GM04504 (cell line): Measurements from ENCODE around the gene GJB4.
"Not testable (repeated sequence)": the region's sequence is repeated elsewhere in the genome, so short reads cannot be mapped to it uniquely, and the experiment has no call there.

Experiments
- DNase-seq: peaks from one replicate; pipeline ENCODE4 v3.0.0-alpha.2; 2012; ENCODE audit warnings: low read depth

GJB4 gene

DNA sequence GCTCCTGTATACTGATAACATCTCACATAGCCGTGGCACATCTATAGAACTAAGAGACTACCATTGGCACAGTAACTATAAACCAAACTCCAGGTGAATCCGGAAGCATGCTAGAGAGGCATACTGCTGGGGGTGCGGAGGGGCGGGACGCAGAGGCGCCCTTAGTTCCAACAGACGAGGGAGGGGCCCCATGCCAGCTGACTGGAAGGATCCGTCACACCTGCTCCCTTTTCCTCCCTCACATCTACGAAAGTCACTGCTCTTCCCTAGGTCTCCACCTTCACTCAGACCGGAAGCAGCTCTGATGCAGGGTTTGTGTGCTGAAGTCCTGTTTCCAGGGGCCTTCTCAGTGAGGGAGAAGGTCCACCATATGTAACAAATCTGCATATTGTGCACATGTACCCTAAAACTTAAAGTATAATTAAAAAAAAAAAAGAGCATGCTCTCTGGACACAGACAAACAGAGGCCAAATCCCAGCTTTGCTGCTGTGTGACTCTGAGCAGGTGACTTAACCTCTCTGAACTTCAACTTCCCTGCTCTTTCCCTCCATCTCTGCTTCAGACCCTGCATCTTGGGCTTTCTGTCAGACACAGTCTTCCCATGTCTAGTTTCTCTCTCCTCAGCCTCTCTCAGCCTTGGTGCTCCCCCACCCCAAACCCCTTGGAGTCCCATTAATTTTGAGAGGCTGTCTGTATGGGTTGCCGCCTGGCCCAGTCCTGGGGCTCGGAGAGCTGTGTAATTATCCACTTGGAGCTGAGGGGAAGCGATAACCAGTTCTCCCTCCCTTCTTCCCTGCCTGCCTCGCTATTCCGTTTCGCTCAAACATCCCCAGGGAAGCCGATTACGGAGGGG, 12.5 kb upstream of the GJB4 start:
- DNase-seq, result no peak

DNA sequence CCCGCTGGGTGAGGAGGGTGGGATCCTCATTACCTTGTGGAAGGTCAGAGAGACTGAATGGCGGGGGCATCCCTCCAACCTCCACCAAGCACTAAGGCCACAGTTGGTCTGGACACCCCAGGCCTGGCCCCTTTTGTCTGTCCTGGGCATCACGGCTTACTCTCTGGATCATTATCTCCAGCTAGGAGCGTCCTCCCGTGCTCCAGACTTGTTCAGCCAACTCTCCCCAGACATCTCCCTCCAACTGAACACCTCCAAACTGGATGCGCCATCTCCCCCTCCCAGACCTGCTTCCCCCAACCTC, 11.9 kb upstream of the GJB4 start:
- DNase-seq, result no peak

DNA sequence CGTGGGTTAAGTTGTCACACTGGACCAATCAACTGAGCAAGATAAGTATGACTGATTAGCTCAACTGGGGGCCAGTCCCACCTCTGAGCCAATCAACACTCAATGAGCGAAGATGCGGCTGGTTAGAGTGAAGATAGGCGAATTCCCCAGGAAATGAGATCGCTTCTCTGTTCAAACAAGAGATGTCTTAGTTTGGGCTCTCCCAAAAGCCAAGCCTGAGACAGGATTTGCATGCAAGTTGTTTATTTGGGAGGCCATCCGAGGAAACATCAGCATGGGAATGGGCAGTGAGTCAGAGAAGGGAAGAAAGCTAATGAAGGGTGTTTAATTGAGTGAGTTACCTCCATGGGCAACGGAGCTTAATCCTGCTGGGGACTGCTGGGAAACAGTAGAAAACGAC, 9.5 kb upstream of the GJB4 start:
- no peak for DNase-seq

DNA sequence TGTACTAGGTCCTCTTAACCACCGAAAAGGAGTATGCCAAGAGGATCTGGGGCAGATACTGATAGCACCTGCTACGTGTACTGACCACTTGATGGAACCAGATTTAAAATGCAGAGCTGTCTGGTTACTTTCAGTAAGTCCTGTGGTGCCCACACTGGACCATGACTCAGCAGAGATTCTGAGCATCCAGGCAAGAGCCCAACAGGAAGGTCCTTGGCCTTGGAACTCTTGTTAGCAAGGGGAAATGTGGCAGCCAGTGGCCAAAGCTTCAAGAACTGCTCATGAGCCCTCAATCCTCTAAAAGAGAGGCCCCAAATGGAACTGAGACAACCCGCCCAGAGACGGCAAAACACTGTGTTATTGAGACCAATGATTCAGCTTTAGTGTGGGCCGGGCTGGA, 8.9 kb upstream of the GJB4 start:
- DNase-seq, result no peak

DNA sequence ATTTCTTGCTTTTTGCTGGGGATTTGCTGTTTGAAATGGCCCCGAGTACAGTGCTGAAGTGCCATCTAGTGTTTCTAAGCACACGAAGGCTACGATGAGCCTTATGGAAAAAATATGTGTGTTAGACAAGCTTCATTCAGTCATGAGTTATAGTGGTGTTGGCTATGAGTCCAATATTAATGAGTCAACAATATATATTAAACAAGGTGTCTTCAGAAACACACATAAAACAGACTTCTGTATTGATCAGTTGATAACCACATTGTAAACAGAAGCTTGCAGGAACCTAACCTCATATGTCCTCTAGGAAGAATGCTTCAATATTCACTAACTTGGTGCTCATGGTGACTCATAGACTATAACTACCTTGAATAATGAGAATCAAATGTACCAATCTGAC, 6.4 kb upstream of the GJB4 start:
- no peak for DNase-seq

DNA sequence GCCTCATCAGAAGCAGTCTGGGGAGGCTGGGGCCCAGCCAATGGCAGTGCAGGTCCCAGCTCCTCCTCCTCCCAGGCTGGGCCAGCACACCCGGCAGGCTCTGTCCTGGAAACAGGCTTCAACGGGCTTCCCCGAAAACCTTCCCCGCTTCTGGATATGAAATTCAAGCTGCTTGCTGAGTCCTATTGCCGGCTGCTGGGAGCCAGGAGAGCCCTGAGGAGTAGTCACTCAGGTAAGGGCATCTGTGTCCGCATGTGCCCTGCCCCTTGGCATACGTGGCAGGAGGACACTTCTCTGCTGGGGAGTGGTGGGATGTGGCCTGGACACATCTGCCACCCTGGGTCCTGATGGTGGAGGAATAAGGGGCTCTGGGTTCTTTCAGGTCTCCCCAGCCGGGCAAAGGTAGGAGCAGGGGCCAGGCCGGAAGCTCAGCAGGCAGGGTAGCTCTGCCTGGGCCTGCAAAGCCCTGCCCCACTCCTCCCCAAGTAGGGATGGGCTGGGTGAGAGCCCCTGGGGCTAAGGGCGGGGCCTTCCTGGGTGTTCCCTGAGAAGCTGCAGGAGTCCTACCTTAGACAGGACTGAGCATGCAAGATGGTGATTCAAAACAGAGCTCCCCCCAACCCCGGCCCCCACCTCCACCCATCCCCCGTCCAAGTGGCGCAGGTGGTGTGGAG, 4.4 kb upstream of the GJB4 start, which contains the start of gene GJB5:
Gene GJB5, plus strand, starts transcription at position 84 of the 674 bp plus-strand sequence. CDS start 2,284 bp downstream, outside the sequence.
- DNase-seq, result no peak

DNA sequence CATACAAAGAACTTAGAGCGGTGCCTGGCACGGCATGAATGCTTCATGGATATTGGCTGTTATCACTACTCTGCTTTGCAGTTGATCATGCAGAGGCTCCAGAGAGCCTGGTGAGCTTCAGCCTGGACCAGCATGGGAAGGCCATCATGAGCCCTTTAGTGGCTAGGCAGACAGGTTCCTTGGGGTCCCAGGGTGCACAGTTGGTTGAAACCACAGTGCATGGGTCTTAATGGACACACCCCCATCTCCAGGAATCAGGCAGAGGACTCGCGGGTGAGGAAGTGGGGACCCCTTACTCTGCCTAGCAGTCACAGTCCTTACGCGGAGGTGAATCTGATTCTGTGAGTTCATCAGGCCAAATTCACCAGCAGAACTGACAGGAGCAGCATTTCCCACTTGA, 3.6 kb upstream of the GJB4 start:
- no peak for DNase-seq

DNA sequence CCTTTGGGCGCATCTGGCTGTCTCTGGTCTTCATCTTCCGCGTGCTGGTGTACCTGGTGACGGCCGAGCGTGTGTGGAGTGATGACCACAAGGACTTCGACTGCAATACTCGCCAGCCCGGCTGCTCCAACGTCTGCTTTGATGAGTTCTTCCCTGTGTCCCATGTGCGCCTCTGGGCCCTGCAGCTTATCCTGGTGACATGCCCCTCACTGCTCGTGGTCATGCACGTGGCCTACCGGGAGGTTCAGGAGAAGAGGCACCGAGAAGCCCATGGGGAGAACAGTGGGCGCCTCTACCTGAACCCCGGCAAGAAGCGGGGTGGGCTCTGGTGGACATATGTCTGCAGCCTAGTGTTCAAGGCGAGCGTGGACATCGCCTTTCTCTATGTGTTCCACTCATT, 2.2 kb upstream of the GJB4 start:
- DNase-seq, result no peak

DNA sequence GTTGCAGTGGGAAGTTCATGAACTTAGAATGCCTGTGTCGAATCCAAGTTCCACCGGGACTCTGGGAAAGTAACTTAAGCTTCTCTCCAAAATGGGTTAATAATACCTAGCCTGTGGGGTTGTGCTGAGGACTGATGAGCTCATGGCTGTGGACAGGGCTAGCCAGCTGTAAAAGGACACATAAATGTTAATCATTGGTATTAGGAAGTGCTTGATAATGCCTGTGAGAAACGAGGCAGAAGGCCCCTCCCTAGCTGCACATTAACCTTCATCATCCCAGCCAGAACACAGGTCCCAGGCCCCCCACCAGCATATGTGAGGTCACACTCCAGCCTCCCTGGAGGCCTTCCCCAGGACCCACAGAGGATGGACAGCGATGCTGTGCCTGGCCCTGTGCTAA, 789 bp upstream of the GJB4 start:
- no peak for DNase-seq

DNA sequence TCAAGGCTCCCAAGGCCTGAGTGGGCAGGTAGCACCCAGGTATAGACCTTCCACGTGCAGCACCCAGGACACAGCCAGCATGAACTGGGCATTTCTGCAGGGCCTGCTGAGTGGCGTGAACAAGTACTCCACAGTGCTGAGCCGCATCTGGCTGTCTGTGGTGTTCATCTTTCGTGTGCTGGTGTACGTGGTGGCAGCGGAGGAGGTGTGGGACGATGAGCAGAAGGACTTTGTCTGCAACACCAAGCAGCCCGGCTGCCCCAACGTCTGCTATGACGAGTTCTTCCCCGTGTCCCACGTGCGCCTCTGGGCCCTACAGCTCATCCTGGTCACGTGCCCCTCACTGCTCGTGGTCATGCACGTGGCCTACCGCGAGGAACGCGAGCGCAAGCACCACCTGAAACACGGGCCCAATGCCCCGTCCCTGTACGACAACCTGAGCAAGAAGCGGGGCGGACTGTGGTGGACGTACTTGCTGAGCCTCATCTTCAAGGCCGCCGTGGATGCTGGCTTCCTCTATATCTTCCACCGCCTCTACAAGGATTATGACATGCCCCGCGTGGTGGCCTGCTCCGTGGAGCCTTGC, 1.7 kb downstream of the GJB4 start:
- no peak for DNase-seq

DNA sequence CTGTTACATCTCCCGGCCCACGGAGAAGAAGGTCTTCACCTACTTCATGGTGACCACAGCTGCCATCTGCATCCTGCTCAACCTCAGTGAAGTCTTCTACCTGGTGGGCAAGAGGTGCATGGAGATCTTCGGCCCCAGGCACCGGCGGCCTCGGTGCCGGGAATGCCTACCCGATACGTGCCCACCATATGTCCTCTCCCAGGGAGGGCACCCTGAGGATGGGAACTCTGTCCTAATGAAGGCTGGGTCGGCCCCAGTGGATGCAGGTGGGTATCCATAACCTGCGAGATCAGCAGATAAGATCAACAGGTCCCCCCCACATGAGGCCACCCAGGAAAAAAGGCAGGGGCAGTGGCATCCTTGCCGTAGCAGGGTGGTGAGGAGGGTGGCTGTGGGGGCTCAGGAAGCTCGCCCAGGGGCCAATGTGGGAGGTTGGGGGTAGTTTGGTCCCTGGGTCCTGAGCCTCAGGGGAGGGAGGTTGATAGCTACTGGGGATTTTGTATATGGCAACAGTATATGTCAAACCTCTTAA, 2.3 kb downstream of the GJB4 start:
- no peak for DNase-seq

DNA sequence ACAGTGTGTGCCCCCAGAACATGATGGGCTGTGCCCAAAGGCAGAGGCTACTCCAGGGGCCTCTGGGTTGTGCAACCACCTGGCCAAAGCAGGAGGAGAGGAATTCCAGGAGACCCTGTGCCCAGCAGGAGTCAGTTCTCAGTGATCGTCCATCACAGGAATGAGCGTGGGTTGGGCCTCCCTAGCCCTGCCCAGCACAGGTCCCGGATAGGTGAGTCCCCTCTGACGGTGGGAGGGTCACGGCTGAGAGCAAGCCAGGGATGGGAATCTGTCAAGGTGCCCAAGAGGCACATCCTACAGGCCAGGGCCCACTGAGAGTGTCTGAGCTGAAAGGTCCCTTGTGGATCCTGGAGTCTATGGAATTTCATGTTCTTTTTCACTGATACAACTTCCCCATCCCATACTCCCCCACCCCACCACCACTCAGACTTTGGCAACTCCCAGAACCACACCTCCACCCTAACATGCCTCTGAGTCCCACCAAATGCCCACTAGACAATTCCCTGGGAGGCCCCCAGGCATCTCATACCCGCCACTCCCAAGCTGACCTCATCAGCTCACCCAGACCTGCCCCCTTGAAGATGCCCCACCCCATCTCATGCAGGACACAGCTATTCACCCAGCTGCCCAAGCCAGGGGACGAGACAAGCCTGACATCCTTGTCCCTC, 3.1 kb downstream of the GJB4 start:
- no peak for DNase-seq

DNA sequence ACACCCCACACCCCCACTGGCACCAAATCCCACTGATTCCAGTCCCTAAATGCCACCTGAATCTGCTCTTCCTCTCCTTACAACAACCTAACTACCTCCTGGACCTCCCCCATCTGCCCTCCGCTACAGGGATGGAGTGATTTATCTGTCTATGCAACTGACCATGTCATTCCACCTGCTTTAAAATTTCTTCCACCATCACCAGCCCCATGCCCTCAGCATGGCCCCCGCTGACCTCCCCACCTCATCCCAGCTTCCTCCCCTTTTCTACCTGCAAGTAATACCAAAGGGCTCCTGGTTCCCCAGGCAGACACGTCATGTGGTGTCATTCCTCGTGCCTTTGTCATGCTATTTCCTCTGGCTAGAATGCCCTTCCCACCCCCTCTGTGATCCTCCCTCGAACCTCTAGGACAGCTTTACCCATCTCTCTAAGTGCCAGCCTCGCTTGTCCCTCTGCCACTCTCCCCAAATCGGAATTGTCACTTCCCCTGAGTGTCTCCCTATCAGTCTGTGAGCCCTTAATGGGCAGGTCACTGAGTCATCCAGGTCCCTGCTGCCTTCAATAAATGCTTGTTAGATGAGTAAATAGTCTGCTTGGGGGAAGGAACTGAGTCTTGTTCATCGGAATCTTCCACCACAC, 3.7 kb downstream of the GJB4 start:
- DNase-seq, result no peak

DNA sequence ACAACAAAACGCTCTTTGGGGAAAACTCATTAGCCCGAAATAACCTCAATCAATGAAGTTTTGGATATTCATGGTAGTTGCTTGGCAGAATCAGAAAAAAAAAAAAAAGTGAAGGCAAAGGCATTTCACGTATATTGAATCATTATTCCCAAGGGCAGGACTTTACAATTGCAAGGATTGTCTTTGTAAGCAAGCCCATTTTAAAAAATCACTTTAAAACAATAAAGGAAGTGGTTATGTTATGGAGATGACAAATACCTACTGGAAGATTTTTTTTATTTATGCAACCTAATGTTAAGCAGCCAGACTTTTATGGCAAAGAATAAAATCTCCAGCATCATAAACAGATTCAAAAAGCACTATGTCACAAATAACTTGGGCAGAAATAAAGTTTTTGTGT, 9.3 kb downstream of the GJB4 start:
- no peak for DNase-seq

DNA sequence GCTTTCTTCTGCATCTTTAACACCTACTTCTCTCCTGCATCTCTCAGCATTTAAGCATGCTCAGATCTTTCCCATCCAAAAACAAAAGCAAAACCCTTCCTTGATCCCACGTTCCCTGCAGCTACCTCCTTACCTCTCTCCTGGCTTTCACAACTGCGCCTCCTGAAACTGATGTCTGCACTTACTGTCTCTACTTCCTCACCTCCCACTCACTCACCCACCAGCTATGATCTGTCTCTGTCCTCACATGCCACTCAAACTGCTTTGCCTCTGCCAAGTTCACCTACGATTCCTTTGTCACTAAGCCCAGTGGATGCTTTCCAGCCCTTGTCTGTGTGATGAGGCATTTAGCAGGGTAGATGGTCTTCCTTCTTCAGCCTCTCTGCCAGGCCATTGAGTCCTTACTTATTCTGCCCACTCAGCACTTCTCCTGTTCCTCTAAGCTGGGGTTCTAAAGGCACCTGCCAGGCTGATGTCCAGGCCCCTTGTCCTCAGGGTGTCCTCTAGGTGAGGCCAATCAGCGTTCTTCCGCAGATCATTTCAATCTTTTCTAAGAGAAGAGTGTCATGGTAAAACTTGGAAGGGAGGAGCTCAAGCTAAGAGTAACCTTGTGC, 11.5 kb downstream of the GJB4 start:
- no peak for DNase-seq

DNA sequence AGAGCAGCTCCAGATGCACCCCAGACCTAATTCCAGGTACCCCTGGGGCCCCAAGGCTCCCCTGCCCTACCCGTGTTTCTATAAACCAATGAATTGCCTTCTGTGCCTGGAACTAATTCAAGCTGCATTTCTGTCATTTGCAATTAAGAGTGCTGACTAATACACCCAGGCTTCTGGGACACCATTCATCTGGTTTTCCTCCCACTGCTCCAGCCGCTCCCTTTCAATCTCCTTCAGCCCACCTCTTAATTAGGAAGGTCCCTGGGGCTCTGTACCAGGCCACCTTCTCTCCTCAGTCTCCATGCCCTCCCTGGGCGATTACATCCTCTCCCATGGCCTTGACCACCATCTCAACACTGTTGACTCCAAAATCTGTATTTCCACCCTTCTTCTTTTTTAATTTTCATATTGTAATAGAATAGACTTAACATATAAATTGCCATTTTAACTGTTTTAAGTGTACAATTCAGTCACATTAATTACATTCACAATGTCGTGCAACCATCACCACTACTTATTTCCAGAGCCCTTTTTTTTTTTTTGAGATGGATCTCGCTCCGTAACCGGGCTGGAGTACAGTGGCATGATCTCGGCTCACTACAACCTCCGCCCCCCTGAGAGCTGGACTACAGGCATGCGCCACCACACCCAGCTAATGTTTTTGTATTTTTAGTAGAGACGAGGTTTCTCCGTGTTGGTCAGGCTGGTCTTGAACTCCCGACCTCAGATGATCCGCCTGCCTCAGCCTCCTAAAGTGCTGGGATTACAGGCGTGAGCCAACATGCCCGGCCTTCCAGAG, 12.2 kb downstream of the GJB4 start:
- DNase-seq, result no peak

DNA sequence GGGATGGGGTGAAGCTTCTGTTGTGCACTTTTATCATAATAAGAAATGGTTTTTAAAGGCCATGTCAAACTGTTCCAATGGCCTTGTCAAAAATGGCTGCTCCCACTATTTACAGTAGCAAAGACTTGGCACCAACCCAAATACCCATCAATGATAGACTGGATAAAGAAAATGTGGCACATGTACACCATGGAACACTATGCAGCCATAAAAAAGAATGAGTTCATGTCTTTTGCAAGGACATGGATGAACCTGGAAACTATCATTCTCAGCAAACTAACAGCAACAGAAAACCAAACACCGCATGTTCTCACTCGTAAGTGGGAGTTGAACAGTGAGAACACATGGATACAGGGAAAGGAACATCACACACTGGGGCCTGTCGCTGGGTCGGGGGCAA, 13.6 kb downstream of the GJB4 start:
- DNase-seq, result not testable (repeated sequence)

DNA sequence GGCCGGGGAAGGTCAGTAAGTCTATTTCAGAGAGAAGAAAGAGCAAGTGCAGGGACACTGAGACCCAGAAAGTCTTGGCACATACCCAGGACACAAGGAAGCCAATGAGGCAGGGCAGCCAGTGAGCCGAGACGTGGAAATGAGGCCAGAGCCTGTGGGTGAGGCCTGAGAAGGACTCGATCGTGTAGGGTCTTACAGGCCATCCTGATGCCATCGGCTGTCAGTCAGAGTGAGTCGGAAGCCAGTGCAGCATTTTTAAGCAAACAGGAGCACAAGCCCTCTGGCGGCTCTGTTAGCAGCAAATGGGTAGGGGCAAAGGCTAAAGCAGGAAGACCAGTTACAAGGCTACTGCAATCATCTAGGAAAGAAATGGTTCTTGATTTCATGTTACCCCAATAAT, 15.4 kb downstream of the GJB4 start:
- no peak for DNase-seq

DNA sequence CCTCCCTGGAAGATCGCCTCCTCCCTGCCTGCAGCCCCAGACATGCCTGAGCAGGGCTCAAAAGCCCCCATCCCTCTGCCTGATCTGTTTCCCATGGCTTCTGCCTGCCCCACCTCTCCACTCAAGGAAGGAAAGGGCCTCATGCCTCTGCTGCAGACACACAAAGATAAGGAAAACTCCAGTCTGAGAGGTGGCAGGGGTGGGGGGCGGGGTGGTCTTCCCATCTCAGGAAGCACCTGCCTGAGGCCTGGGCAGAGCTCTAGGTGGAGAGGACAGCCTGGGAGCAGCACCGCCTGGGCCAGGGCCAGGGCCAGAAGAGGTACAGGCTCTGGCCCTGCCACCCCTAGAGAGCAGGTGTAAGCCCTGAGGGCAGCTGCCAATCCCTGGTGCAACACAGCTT, 17.4 kb downstream of the GJB4 start:
- no peak for DNase-seq

DNA sequence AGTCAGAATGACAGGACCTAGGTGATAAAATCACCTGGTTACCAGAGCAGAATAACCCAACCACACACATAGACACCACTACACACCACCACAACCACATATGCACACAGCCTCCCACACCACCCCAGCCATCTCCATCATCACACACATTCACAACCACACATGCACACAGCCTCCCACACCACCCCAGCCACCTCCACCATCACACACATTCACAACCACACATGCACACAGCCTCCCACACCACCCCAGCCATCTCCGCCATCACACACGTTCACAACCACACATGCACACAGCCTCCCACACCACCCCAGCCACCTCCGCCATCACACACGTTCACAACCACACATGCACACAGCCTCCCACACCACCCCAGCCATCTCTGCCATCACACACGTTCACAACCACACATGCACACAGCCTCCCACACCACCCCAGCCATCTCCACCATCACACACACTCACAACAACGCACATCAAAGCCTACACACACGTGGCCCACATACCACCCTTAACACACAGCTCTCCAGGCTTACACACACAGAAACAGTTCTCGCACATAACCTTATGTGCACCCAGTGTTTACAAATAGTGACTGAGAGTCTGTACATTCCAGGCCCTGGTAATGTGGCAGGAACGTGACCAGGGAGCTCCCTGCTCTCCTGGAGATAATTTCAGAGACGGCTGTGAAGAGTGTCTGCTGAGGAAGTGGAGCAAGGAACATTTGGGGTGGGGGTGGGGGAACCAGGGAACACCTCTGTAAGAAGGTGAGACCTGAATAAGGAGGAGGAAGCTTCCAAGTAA, 18.2 kb downstream of the GJB4 start:
- no peak for DNase-seq
